ENCODE measurements around the gene MFN2. TPM values are rescaled to one million over a fixed set of nuclear protein-coding genes. Genes with fewer than 3 reads are reported as not detected.

MFN2 gene
- total and polyA plus RNA-seq, 9 of the 15 experiments (the other 6 are each of a cell fraction or from before 2014, with no cell fraction given): 10.5 to 158 (median 87.1) TPM

GRCh38 chr1:11977625-11978024, 2.6 kb upstream of the MFN2 start:
- intact Hi-C loops (cut with micrococcal nuclease): no loop called here
- H3K4me1 ChIP-seq (replicated peaks in 1 of 2; ENCODE audit: control insufficient read depth in 2 of 2, insufficient read depth in 2 of 2, low read length in 2 of 2): peaks cover 24 to 40% of the 10 kb centered on the region in 2 experiments
- no peaks in the 10 kb centered on the region for H4K20me1 ChIP-seq (replicated peaks; ENCODE audit: control insufficient read depth, insufficient read depth, low read length)
- WGBS (ENCODE audit: insufficient coverage, low coverage, missing lambda C conversion rate): 26% methylated on average over 3 of the region's 3 CpGs
- CTCF ChIA-PET (ENCODE audit: low intra/inter-chr PET ratio): no interaction called here
- no peaks in the 10 kb centered on the region for H3K27me3 ChIP-seq (ENCODE audit: control insufficient read depth in 2 of 2, insufficient read depth in 2 of 2, low read length in 2 of 2)
- no peak overlapping the region for H3K4me2 ChIP-seq (ENCODE audit: insufficient read depth, low read length)
- H2AFZ ChIP-seq (ENCODE audit: low read depth, low read length): no peak overlapping the region
- H3K36me3 ChIP-seq (ENCODE audit: control insufficient read depth, insufficient read depth, low read length): peaks cover 47% of the 10 kb centered on the region
- DNase-seq (ENCODE audit: extremely low read depth in 1 of 4, low spot score in 3 of 4) (no peak), FAIRE-seq (no peak), ATAC-seq (no peak)
- H3K79me2 ChIP-seq (ENCODE audit: control insufficient read depth, insufficient read depth, low read length): peaks cover 23% of the 10 kb centered on the region
- peaks cover 3% of the 10 kb centered on the region for H3K9me1 ChIP-seq (ENCODE audit: control insufficient read depth, insufficient read depth, low read length)
- in situ Hi-C loops (cut with MboI): no loop called here
- BruUV-seq (replicated peaks): no TSS peak
- no peaks in the 10 kb centered on the region for H3K9me3 ChIP-seq (replicated peaks; ENCODE audit: control insufficient read depth, insufficient read depth, low read depth, low read length)
- POLR2A ChIA-PET: interaction anchor here (1.1 to 4.7 kb wide), 5 partner anchors 10 to 69 kb away, joined by 3 to 38 read pairs (median 6); no protein-coding TSS in a partner anchor
- TF ChIP-seq CBFA2T3 (IDR thresholded peaks at IDR 0.05): 0 out of 2 replicates have a peak, but pooled peaks have one; percentile 26
- TF ChIP-seq PURB (CRISPR knock-in tag; IDR thresholded peaks at IDR 0.05; ENCODE audit: low read depth): no peak
- no peak overlapping the region for H3K27ac ChIP-seq (ENCODE audit: extremely low read depth, low read depth, low read length)
- no peak overlapping the region for H3K9ac ChIP-seq (ENCODE audit: insufficient read depth in 1 of 2, low read depth in 2 of 2, low read length in 2 of 2)
- H3K4me3 ChIP-seq: no peak overlapping the region

DNA sequence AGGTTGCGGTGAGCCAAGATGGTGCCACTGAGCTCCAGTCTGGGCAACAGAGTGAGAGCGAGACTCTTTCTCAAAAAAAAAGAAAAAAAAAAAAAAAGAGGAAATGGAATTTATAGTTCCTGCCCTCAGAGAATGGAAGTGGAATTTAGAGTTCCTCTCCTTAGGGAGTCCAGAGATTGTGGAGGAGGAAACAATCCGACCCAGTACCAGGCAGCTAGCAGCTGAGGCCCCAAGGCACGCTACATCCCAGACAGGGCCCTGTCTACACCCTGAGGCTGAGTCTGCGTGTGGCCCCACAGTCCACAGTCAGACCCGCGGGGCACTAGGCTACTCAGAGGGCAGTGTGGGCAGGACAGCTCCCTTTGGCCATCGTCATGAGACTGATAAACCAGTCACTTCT, 1.9 kb upstream of the MFN2 start:
- peaks cover 3% of the 10 kb centered on the region for H4K20me1 ChIP-seq (replicated peaks; ENCODE audit: control insufficient read depth, insufficient read depth, low read length)
- no peak overlapping the region for H3K4me3 ChIP-seq
- H3K27ac ChIP-seq (ENCODE audit: extremely low read depth, low read depth, low read length): no peak overlapping the region
- H3K9me3 ChIP-seq (replicated peaks; ENCODE audit: control insufficient read depth, insufficient read depth, low read depth, low read length): no peaks in the 10 kb centered on the region
- no peak for DNase-seq (ENCODE audit: extremely low read depth in 1 of 4, low spot score in 3 of 4)
- peaks cover 47% of the 10 kb centered on the region for H3K36me3 ChIP-seq (ENCODE audit: control insufficient read depth, insufficient read depth, low read length)
- H3K9ac ChIP-seq (ENCODE audit: insufficient read depth in 1 of 2, low read depth in 2 of 2, low read length in 2 of 2): peak overlapping the region in 1 of 2 experiments; percentile 77; a peak in 1 of 4 replicates
- ChIA-PET CTCF (ENCODE audit: low intra/inter-chr PET ratio) (no interaction called here), POLR2A (interaction anchor here (0.7 to 4.7 kb wide), 5 partner anchors 11 to 70 kb away, joined by 3 to 38 read pairs (median 3); no protein-coding TSS in a partner anchor)
- peaks cover 26 to 38% of the 10 kb centered on the region in 2 experiments for H3K4me1 ChIP-seq (replicated peaks in 1 of 2; ENCODE audit: control insufficient read depth in 2 of 2, insufficient read depth in 2 of 2, low read length in 2 of 2)
- no peak overlapping the region for H2AFZ ChIP-seq (ENCODE audit: low read depth, low read length)
- no peaks in the 10 kb centered on the region for H3K9me1 ChIP-seq (ENCODE audit: control insufficient read depth, insufficient read depth, low read length)
- no peak overlapping the region for H3K4me2 ChIP-seq (ENCODE audit: insufficient read depth, low read length)
- in situ Hi-C loops (cut with MboI): no loop called here
- ATAC-seq: no peak
- H3K79me2 ChIP-seq (ENCODE audit: control insufficient read depth, insufficient read depth, low read length): peaks cover 30% of the 10 kb centered on the region
- intact Hi-C loops (cut with micrococcal nuclease): no loop called here
- no peaks in the 10 kb centered on the region for H3K27me3 ChIP-seq (ENCODE audit: control insufficient read depth in 2 of 2, insufficient read depth in 2 of 2, low read length in 2 of 2)
- no TSS peak for BruUV-seq (replicated peaks)
- FAIRE-seq: no peak
- WGBS (ENCODE audit: insufficient coverage, low coverage, missing lambda C conversion rate): 75% methylated on average over 7 of the region's 8 CpGs
- TF ChIP-seq POLR2H (tag; IDR thresholded peaks at IDR 0.05; ENCODE audit: low read depth) (no peak), SPI1 (IDR thresholded peaks at IDR 0.05; ENCODE audit: borderline replicate concordance, low read depth, low read length) (peak; percentile 70; the same call in 1 of the 2 replicates), BDP1 (IDR thresholded peaks at IDR 0.05; ENCODE audit: insufficient read depth, insufficient read length) (no peak), ZNF274 (IDR thresholded peaks at IDR 0.05; ENCODE audit: borderline replicate concordance, low read depth, low read length) (0 out of 2 replicates have a peak, but pooled peaks have one; percentile 12), DLX4 (CRISPR knock-in tag; IDR thresholded peaks at IDR 0.05) (no peak), ZNF609 (CRISPR knock-in tag; IDR thresholded peaks at IDR 0.05; ENCODE audit: borderline replicate concordance) (no peak)
